Measurements from ENCODE around the gene ZRSR2.
A peak's percentile ranks its signal among the peaks of the same experiment; 100 is the strongest.

The ZRSR2 gene

GRCh38 chrX:15853586-15854079 is 63.3 kb downstream of the ZRSR2 start:
- DNase-seq (ENCODE audit: low spot score): no peak

GRCh38 chrX:15854080-15854655 is 63.9 kb downstream of the ZRSR2 start:
- DNase-seq (ENCODE audit: low spot score): peak; percentile 45

GRCh38 chrX:15854712-15855567 is 64.7 kb downstream of the ZRSR2 start, which contains the start of gene AP1S2:
Gene AP1S2, minus strand, starts transcription at chrX:15854813. Its CDS starts 2,289 bp downstream, at chrX:15852524.
- peak; percentile 94 for DNase-seq (ENCODE audit: low spot score)

- DNase-seq (ENCODE audit: low spot score): no peak
These were observed 65.4 kb downstream of the ZRSR2 start for GRCh38 chrX:15855568-15856221.

- DNase-seq (ENCODE audit: low spot score): no peak
These were observed 65.9 kb downstream of the ZRSR2 start for GRCh38 chrX:15856222-15856587.

GRCh38 chrX:15856636-15857035 is 66.4 kb downstream of the ZRSR2 start:
- DNase-seq (ENCODE audit: low spot score): no peak

GRCh38 chrX:15858051-15858450 is 67.8 kb downstream of the ZRSR2 start:
- no peak for DNase-seq (ENCODE audit: low spot score)

GRCh38 chrX:15860921-15861320 is 70.6 kb downstream of the ZRSR2 start:
- no peak for DNase-seq (ENCODE audit: low spot score)

- DNase-seq (ENCODE audit: low spot score): no peak
These were observed 73.7 kb downstream of the ZRSR2 start for GRCh38 chrX:15864023-15864422.

- no peak for DNase-seq (ENCODE audit: low spot score)
These were observed 74.3 kb downstream of the ZRSR2 start for GRCh38 chrX:15864629-15865028.

- no peak for DNase-seq (ENCODE audit: low spot score)
These were observed 75.9 kb downstream of the ZRSR2 start for GRCh38 chrX:15866147-15866546.

- DNase-seq (ENCODE audit: low spot score): no peak
These were observed 79.4 kb downstream of the ZRSR2 start for GRCh38 chrX:15869695-15870094.

- no peak for DNase-seq (ENCODE audit: low spot score)
These were observed 80.0 kb downstream of the ZRSR2 start for GRCh38 chrX:15870310-15870709.

Measured in putamen (tissue), 1 donor.